K562 (cell line): ENCODE data around the gene PLEKHM3. TPM values are rescaled to one million over a fixed set of nuclear protein-coding genes. Genes with fewer than 3 reads are reported as not detected.

Source experiments
- ATAC-seq: fragments of 200-7000 bp; cut with Tn5 transposase; 3 replicates; pipeline ENCODE4 v1.9.1; 2020; ENCODE audit warnings: moderate library complexity
- BruUV-seq: library from RNA; stranded (reverse); fragments of 400-500 nt; replicated peaks from 2 replicates; lab custom pipeline; 2021; lab: Mats Ljungman, UMichigan
- CTCF ChIA-PET: fragments of 300-600 bp; formaldehyde crosslinking; extraction: SDS; loops from one replicate; lab custom pipeline; 2021; ENCODE audit warnings: low intra/inter-chr PET ratio; lab: Yijun Ruan, JAX
- POLR2A ChIA-PET: fragments of 300-600, 350-650 bp; sonication (Branson Sonifier 250); formaldehyde crosslinking; extraction: SDS; loops from one replicate; lab custom pipeline; 2021; ENCODE audit warnings: antibody characterized with exemption, inconsistent platforms; lab: Yijun Ruan, JAX
- DNase-seq, 4 experiments: peaks; one replicate each; pipeline versions ENCODE4 v3.0.0 to v3.0.0-alpha.2; 2011 to 2018; ENCODE audit warnings: low spot score in 3 of 4, mixed read lengths in 3 of 4; ENCODE audit errors: extremely low read depth in 1 of 4
- FAIRE-seq: peaks from 2 replicates; lab custom pipeline; 2011; peaks lifted over from hg19 to GRCh38; lab: Jason Lieb, UNC
- H2AFZ ChIP-seq: 2 replicates; pipeline ENCODE4 v1.6.0; 2011; ENCODE audit warnings: low read depth, low read length, control low read depth, inconsistent platforms
- H3K27ac ChIP-seq: fragments of 200-600 bp; 3 replicates; pipeline ENCODE4 v1.8.0; 2011; ENCODE audit warnings: low read depth, mild to moderate bottlenecking, control low read depth, inconsistent platforms, low read length, moderate library complexity, mixed read lengths; ENCODE audit errors: extremely low read depth
- H3K27me3 ChIP-seq, 2 experiments: fragments of 300-600 bp in 1 of 2; 2 replicates in 1 of 2; 3 replicates in 1 of 2; pipeline versions ENCODE4 v1.6.0 to v1.8.0; 2011; ENCODE audit warnings: inconsistent platforms in 2 of 2, low read length in 2 of 2, mild to moderate bottlenecking in 1 of 2, mixed read lengths in 1 of 2, moderate library complexity in 1 of 2; ENCODE audit not compliant: control insufficient read depth in 2 of 2, insufficient read depth in 2 of 2
- H3K36me3 ChIP-seq: fragments of 300-600 bp; 3 replicates; pipeline ENCODE4 v1.8.0; 2011; ENCODE audit warnings: mild to moderate bottlenecking, low read length, inconsistent platforms; ENCODE audit not compliant: control insufficient read depth, insufficient read depth
- H3K4me1 ChIP-seq, 2 experiments: fragments of 200-600 bp in 1 of 2; replicated peaks in 1 of 2; 2 replicates in 1 of 2; 3 replicates in 1 of 2; pipeline versions ENCODE4 v1.5.1 to v1.8.0; 2011; ENCODE audit warnings: inconsistent platforms in 2 of 2, low read length in 2 of 2, mild to moderate bottlenecking in 1 of 2, mixed read lengths in 1 of 2, moderate library complexity in 1 of 2; ENCODE audit not compliant: control insufficient read depth in 2 of 2, insufficient read depth in 2 of 2
- H3K4me2 ChIP-seq: 2 replicates; pipeline ENCODE4 v1.6.1; 2011; ENCODE audit warnings: low read length, control low read depth, inconsistent platforms, mixed read lengths; ENCODE audit not compliant: insufficient read depth
- H3K4me3 ChIP-seq: fragments of 200-600 bp; sonication (generic), shearing (Covaris generic); 2 replicates; pipeline ENCODE4 v1.5.1; 2016; ENCODE audit warnings: control low read depth, inconsistent platforms
- H3K79me2 ChIP-seq: fragments of 200-600 bp; 3 replicates; pipeline ENCODE4 v1.8.0; 2011; ENCODE audit warnings: low read length, inconsistent platforms; ENCODE audit not compliant: control insufficient read depth, insufficient read depth
- H3K9ac ChIP-seq, 2 experiments: 2 replicates each; pipeline versions ENCODE4 v1.6.0 to v1.6.1; 2011; ENCODE audit warnings: low read depth in 2 of 2, low read length in 2 of 2, control low read depth in 1 of 2, inconsistent platforms in 1 of 2, mild to moderate bottlenecking in 1 of 2, mixed read lengths in 1 of 2; ENCODE audit not compliant: insufficient read depth in 1 of 2
- H3K9me1 ChIP-seq: one replicate; pipeline ENCODE4 v1.6.0; 2011; ENCODE audit warnings: inconsistent platforms, mild to moderate bottlenecking, low read length, moderate library complexity; ENCODE audit not compliant: control insufficient read depth, insufficient read depth
- H3K9me3 ChIP-seq: replicated peaks from 2 replicates; pipeline ENCODE4 v1.5.1; 2011; ENCODE audit warnings: low read depth, low read length, inconsistent platforms; ENCODE audit not compliant: control insufficient read depth, insufficient read depth
- H4K20me1 ChIP-seq: replicated peaks from 2 replicates; pipeline ENCODE4 v1.6.1; 2011; ENCODE audit warnings: low read length, inconsistent platforms, mixed read lengths; ENCODE audit not compliant: control insufficient read depth, insufficient read depth
- HDAC8 ChIP-seq: fragments of 450-650 bp; IDR thresholded peaks from 2 replicates; pipeline ENCODE4 v1.6.1; 2016; ENCODE audit warnings: mild to moderate bottlenecking, missing genetic modification characterization, moderate library complexity, missing compliant biosample characterization
- POLR2AphosphoS2 ChIP-seq: IDR thresholded peaks from 2 replicates; pipeline ENCODE4 v1.6.1; 2012; ENCODE audit warnings: low read length, improper control_type of control experiment
- SIN3B ChIP-seq: fragments of 450-650 bp; IDR thresholded peaks from 2 replicates; pipeline ENCODE4 v1.6.1; 2017; ENCODE audit warnings: low read depth, mild to moderate bottlenecking, moderate library complexity
- XRCC3 ChIP-seq: fragments of 450-650 bp; IDR thresholded peaks from 2 replicates; pipeline ENCODE4 v1.6.1; 2017; ENCODE audit warnings: mild to moderate bottlenecking, moderate library complexity
- ZBTB2 ChIP-seq: fragments of 450-650 bp; IDR thresholded peaks from 2 replicates; pipeline ENCODE4 v1.6.1; 2016; ENCODE audit warnings: antibody characterized with exemption
- ZBTB7A ChIP-seq: IDR thresholded peaks from 2 replicates; pipeline ENCODE4 v1.6.1; 2011; ENCODE audit warnings: low read depth, mild to moderate bottlenecking, low read length, moderate library complexity, borderline replicate concordance; ENCODE audit not compliant: control insufficient read depth
- ZNF57 ChIP-seq: fragments of 450-650 bp; formaldehyde crosslinking; IDR thresholded peaks from 2 replicates; pipeline ENCODE4 v1.4.0; 2020; ENCODE audit warnings: mild to moderate bottlenecking, moderate library complexity
- WGBS: fragments of 100-300 bp; shearing (Covaris generic); methylation state at CpG from one replicate; pipeline ENCODE4 v1.1.6; 2016; ENCODE audit warnings: low coverage, mixed read lengths; ENCODE audit not compliant: insufficient coverage; ENCODE audit errors: missing lambda C conversion rate; 5-methylcytosine and 5-hydroxymethylcytosine counted together
- in situ Hi-C: fragments of 300-500 bp; cut with MboI; formaldehyde crosslinking; loops from 4 replicates; pipeline ENCODE4 v1.15.0; 2018; ENCODE audit warnings: inconsistent platforms, mixed read lengths
- intact Hi-C: fragments of 100-400 bp; cut with micrococcal nuclease; formaldehyde crosslinking; loops from 2 replicates; pipeline ENCODE4 v1.14.2; 2022
- polyA plus RNA-seq, 8 experiments: library from polyadenylated mRNA; depleted of rRNA in 4 of 8; stranded (reverse) in 5 of 8; unstranded in 3 of 8; fragments of >200 nt; fragmentation: Nextera tagmentation in 2 of 8; fragmentation: Illumina TruSeq in 1 of 8; extraction: Ambion mirVana in 2 of 8; extraction: Trizol in 1 of 8; gene quantifications; 2 replicates each; pipeline versions ENCODE4 v1.2.1 to v1.2.3, GENCODE V29; 2011 to 2014; ENCODE audit warnings: inconsistent platforms in 1 of 8, missing spikeins in 1 of 8
- total RNA-seq, 7 experiments: library from RNA; depleted of rRNA in 6 of 7; stranded (reverse); fragments of >200 nt in 6 of 7; fragmentation: Illumina TruSeq in 2 of 7; extraction: Trizol in 2 of 7; gene quantifications; 2 replicates each; pipeline versions ENCODE4 v1.2.1 to v1.2.3, GENCODE V29; 2011 to 2021; ENCODE audit warnings: low replicate concordance in 1 of 7

PLEKHM3 gene
- total and polyA plus RNA-seq, 9 of the 15 experiments (the other 6 are each of a cell fraction or from before 2014, with no cell fraction given), result 0.24 to 1.6 (median 1.0) TPM

- Histone ChIP-seq H3K79me2 (no peaks in the 10 kb centered on the region), H3K9me1 (no peaks in the 10 kb centered on the region), H3K9ac (no peak overlapping the region), H2AFZ (no peak overlapping the region)
- intact Hi-C loops, result no loop called here
- TF ChIP-seq XRCC3 (no peak), HDAC8 (tag) (no peak), SIN3B (no peak), POLR2AphosphoS2 (no peak), ZBTB7A (no peak), ZBTB2 (no peak), ZNF57 (CRISPR knock-in tag) (no peak)
- TF ChIP-seq, all 486 proteins: peak for 0
- H3K9me3 ChIP-seq, result no peaks in the 10 kb centered on the region
- ChIA-PET CTCF (no interaction called here), POLR2A (no interaction called here)
- FAIRE-seq (no peak), DNase-seq (no peak), ATAC-seq (no peak)
- no peaks in the 10 kb centered on the region for H4K20me1 ChIP-seq
- no TSS peak for BruUV-seq
- no peak overlapping the region for H3K27ac ChIP-seq
- no peaks in the 10 kb centered on the region for H3K36me3 ChIP-seq
- no peak overlapping the region for H3K4me2 ChIP-seq
- H3K4me3 ChIP-seq, result no peak overlapping the region
- no peaks in the 10 kb centered on the region for H3K4me1 ChIP-seq
- in situ Hi-C loops, result no loop called here
- 57% methylated on average over 3 of the region's 3 CpGs for WGBS
- no peaks in the 10 kb centered on the region for H3K27me3 ChIP-seq
Observed at GRCh38 chr2:207920321-207920720, 105.0 kb downstream of the PLEKHM3 start.
